HepG2 (cell line): ENCODE data around the gene ALDH1A2. TPM values are rescaled to one million over a fixed set of nuclear protein-coding genes. Genes with fewer than 3 reads are reported as not detected.

ENCODE experiments used
- ATAC-seq: fragments of 200-7000 bp; cut with Tn5 transposase; 3 replicates; pipeline ENCODE4 v1.9.1; 2020; ENCODE audit warnings: mild to moderate bottlenecking, moderate library complexity
- BruUV-seq: library from RNA; stranded (reverse); fragments of 400-500 nt; replicated peaks from 2 replicates; lab custom pipeline; 2021; lab: Mats Ljungman, UMichigan
- CTCF ChIA-PET: fragments of 300-600 bp; formaldehyde crosslinking; extraction: SDS; loops from one replicate; lab custom pipeline; 2021; ENCODE audit warnings: low total read pairs, inconsistent platforms, low intra/inter-chr PET ratio; lab: Yijun Ruan, JAX
- POLR2A ChIA-PET: fragments of 350-600 bp; sonication (Branson Sonifier 250); formaldehyde crosslinking; loops from one replicate; lab custom pipeline; 2020; ENCODE audit warnings: antibody characterized with exemption, inconsistent platforms; lab: Yijun Ruan, JAX
- DNase-seq: peaks from one replicate; pipeline ENCODE4 v3.0.0-alpha.2; 2015; ENCODE audit warnings: low spot score
- FAIRE-seq: peaks from 3 replicates; lab custom pipeline; 2011; peaks lifted over from hg19 to GRCh38; lab: Jason Lieb, UNC
- H2AFZ ChIP-seq: one replicate; pipeline ENCODE4 v1.6.1; 2011; ENCODE audit warnings: low read length, inconsistent platforms
- H3K27ac ChIP-seq: fragments of 300-600 bp; 3 replicates; pipeline ENCODE4 v1.8.0; 2011; ENCODE audit warnings: mixed run types, mild to moderate bottlenecking, mixed read lengths, low read length, inconsistent platforms; ENCODE audit not compliant: insufficient read depth; ENCODE audit errors: extremely low read length
- H3K27me3 ChIP-seq, 2 experiments: fragments of 200-600 bp in 1 of 2; 2 replicates in 1 of 2; 3 replicates in 1 of 2; pipeline versions ENCODE4 v1.6.0 to v1.8.0; 2011; ENCODE audit warnings: low read length in 2 of 2, mild to moderate bottlenecking in 2 of 2, moderate library complexity in 2 of 2, inconsistent platforms in 1 of 2; ENCODE audit not compliant: insufficient read depth in 2 of 2, control insufficient read depth in 1 of 2
- H3K36me3 ChIP-seq, 2 experiments: fragments of 200-600 bp in 1 of 2; replicated peaks in 1 of 2; 2 replicates in 1 of 2; 3 replicates in 1 of 2; pipeline versions ENCODE4 v1.5.1 to v1.8.0; 2011; ENCODE audit warnings: low read length in 2 of 2, inconsistent platforms in 1 of 2; ENCODE audit not compliant: insufficient read depth in 2 of 2, control insufficient read depth in 1 of 2
- H3K4me1 ChIP-seq: 2 replicates; pipeline ENCODE4 v1.5.1; 2012; ENCODE audit warnings: low read length, inconsistent platforms; ENCODE audit not compliant: insufficient read depth
- H3K4me2 ChIP-seq: 2 replicates; pipeline ENCODE4 v1.6.0; 2011; ENCODE audit warnings: low read depth, low read length, inconsistent platforms
- H3K4me3 ChIP-seq, 3 experiments: fragments of 200-600 bp in 1 of 3; sonication (generic), shearing (Covaris generic) in 1 of 3; replicated peaks in 1 of 3; 2 replicates each; pipeline ENCODE4 v1.5.1; 2011 to 2016; ENCODE audit warnings: low read length in 3 of 3, inconsistent platforms in 2 of 3, low read depth in 2 of 3, mild to moderate bottlenecking in 2 of 3, control low read depth in 1 of 3, mixed read lengths in 1 of 3; ENCODE audit not compliant: insufficient read depth in 1 of 3
- H3K79me2 ChIP-seq: one replicate; pipeline ENCODE4 v1.6.1; 2011; ENCODE audit warnings: low read length, inconsistent platforms; ENCODE audit not compliant: insufficient read depth
- H3K9ac ChIP-seq: 2 replicates; pipeline ENCODE4 v1.6.0; 2011; ENCODE audit warnings: mild to moderate bottlenecking, low read depth, low read length, inconsistent platforms; ENCODE audit not compliant: insufficient read depth
- H3K9me3 ChIP-seq: 2 replicates; pipeline ENCODE4 v1.5.1; 2012; ENCODE audit warnings: mild to moderate bottlenecking, low read length
- H4K20me1 ChIP-seq: 2 replicates; pipeline ENCODE4 v1.6.0; 2011; ENCODE audit warnings: inconsistent platforms, mild to moderate bottlenecking, low read length, moderate library complexity; ENCODE audit not compliant: insufficient read depth
- CCAR2 ChIP-seq: fragments of 200-400 bp; formaldehyde crosslinking; optimal IDR thresholded peaks from 2 replicates; pipeline ENCODE3; 2018; ENCODE audit warnings: low read depth, mild to moderate bottlenecking, low read length, moderate library complexity
- GPN1 ChIP-seq: sonication (generic); formaldehyde crosslinking; IDR thresholded peaks from 2 replicates; pipeline ENCODE4 v1.5.1; 2020; ENCODE audit warnings: missing genetic modification reagents, borderline replicate concordance
- KDM1A ChIP-seq: IDR thresholded peaks from 2 replicates; pipeline ENCODE4 v1.6.1; 2016; ENCODE audit warnings: missing compliant biosample characterization
- POLR2A ChIP-seq, 2 experiments: IDR thresholded peaks; 2 replicates each; pipeline ENCODE4 v1.6.1; 2011; ENCODE audit warnings: low read depth in 2 of 2, low read length in 2 of 2, mild to moderate bottlenecking in 1 of 2, moderate library complexity in 1 of 2; ENCODE audit not compliant: insufficient read depth in 1 of 2
- ZFP36 ChIP-seq: fragments of 150-350 bp; IDR thresholded peaks from 2 replicates; pipeline ENCODE4 v1.6.1; 2018; ENCODE audit warnings: borderline replicate concordance, low read length, low read depth; ENCODE audit not compliant: partially characterized antibody
- ZNF124 ChIP-seq: sonication (generic); formaldehyde crosslinking; IDR thresholded peaks from 2 replicates; pipeline ENCODE4 v1.4.0; 2020; ENCODE audit warnings: missing genetic modification reagents
- ZNF660 ChIP-seq: sonication (generic); formaldehyde crosslinking; IDR thresholded peaks from 2 replicates; pipeline ENCODE4 v1.5.1; 2020; ENCODE audit warnings: mild to moderate bottlenecking, low read depth, missing genetic modification reagents, borderline replicate concordance
- ZSCAN31 ChIP-seq: sonication (generic); formaldehyde crosslinking; IDR thresholded peaks from 2 replicates; pipeline ENCODE4 v1.5.0; 2020; ENCODE audit warnings: low read depth, mild to moderate bottlenecking, missing genetic modification reagents
- WGBS: methylation state at CpG from one replicate; pipeline ENCODE4 v1.1.6; 2017; ENCODE audit warnings: low lambda C conversion rate; 5-methylcytosine and 5-hydroxymethylcytosine counted together
- in situ Hi-C: cut with HindIII; loops from 2 replicates; pipeline ENCODE4 v1.10.0; 2017; ENCODE audit warnings: low pct_unique_long_range_greater_than_20kb; ENCODE audit not compliant: extremely low pct_ligation_motif_present
- intact Hi-C: fragments of 100-400 bp; cut with micrococcal nuclease; formaldehyde crosslinking; loops from one replicate; pipeline ENCODE4 v1.10.0; 2022; ENCODE audit not compliant: unreplicated experiment
- polyA plus RNA-seq, 8 experiments: library from polyadenylated mRNA; depleted of rRNA in 3 of 8; stranded (reverse) in 7 of 8; unstranded in 1 of 8; fragments of >200 nt; fragmentation: Illumina TruSeq in 4 of 8; extraction: Trizol in 4 of 8; gene quantifications; 2 replicates each; pipeline versions ENCODE4 v1.2.1 to v1.2.3, GENCODE V29; 2011 to 2016; ENCODE audit warnings: low read depth in 4 of 8, missing spikeins in 1 of 8, mixed read lengths in 1 of 8; ENCODE audit not compliant: insufficient read depth in 1 of 8
- total RNA-seq, 5 experiments: library from RNA; depleted of rRNA; stranded (reverse); fragments of >200 nt; fragmentation: Illumina TruSeq; extraction: Trizol; gene quantifications; 2 replicates each; pipeline ENCODE4 v1.2.3, GENCODE V29; 2016; ENCODE audit warnings: low read depth in 1 of 5
- TF ChIP-seq, protein P1 (sequence below): sonication (generic); formaldehyde crosslinking; conservative IDR thresholded peaks from 2 replicates; pipeline ENCODE4 v1.8.1; 2023; ENCODE audit warnings: missing genetic modification reagents
- TF ChIP-seq, protein P2 (sequence below): sonication (generic); formaldehyde crosslinking; IDR thresholded peaks from 2 replicates; pipeline ENCODE4 v1.4.0; 2020; ENCODE audit warnings: missing genetic modification reagents, mild to moderate bottlenecking, borderline replicate concordance

The ALDH1A2 gene
- total and polyA plus RNA-seq, 2 of the 13 experiments (the other 11 are each of a cell fraction or from before 2014, with no cell fraction given) = 0.64 to 0.90 TPM

DNA sequence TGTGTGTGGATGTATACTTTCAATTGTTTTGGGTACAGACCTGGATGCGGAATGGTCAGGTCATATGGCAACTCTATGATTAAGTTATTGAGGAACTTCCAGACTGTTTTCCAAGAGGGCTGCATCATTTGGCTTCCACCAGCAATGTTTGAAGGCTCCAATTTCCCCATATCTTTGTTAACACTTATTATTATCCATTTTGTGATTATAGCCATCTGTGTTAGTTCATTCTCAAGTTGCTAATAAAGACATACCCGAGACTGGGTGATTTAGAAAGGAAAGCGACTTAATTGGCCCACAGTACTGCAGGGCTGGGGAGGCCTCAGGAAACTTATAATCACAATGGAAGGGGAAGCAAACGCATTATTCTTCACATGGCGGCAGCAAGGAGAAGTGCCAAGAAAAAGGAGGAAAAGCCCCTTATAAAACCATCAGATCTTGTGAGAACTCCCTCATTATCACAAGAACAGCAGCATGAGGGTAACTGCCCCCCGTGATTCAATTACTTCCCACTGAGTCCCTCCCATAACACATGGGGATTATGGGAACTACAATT, 31.1 kb upstream of the ALDH1A2 start:
- Histone ChIP-seq H3K4me1 (peaks cover 8% of the 10 kb centered on the region; the same call in 1 of the 2 replicates), H3K27ac (no peak overlapping the region), H3K27me3 (no peaks in the 10 kb centered on the region), H3K4me2 (no peak overlapping the region), H2AFZ (no peak overlapping the region), H3K4me3 (no peak overlapping the region), H3K9me3 (no peaks in the 10 kb centered on the region), H3K9ac (no peak overlapping the region), H3K36me3 (no peaks in the 10 kb centered on the region), H3K79me2 (no peaks in the 10 kb centered on the region), H4K20me1 (no peaks in the 10 kb centered on the region)
- 46% methylated on average over 6 of the region's 6 CpGs for WGBS
- BruUV-seq = no TSS peak
- FAIRE-seq (no peak), DNase-seq (no peak), ATAC-seq (no peak)
- in situ Hi-C loops (no loop called here), intact Hi-C loops (no loop called here)
- CTCF ChIA-PET = no interaction called here
- TF ChIP-seq ZSCAN31 (CRISPR knock-in tag) (no peak), ZFP36 (no peak), ZNF124 (CRISPR knock-in tag) (no peak), KDM1A (no peak), CCAR2 (no peak), ZNF660 (CRISPR knock-in tag) (no peak), POLR2A (IDR thresholded peaks at IDR 0.05; ENCODE audit: insufficient read depth in 1 of 2, low read depth in 2 of 2, low read length in 2 of 2) (no peak), GPN1 (CRISPR knock-in tag) (no peak)
- TF ChIP-seq, protein P1, sequence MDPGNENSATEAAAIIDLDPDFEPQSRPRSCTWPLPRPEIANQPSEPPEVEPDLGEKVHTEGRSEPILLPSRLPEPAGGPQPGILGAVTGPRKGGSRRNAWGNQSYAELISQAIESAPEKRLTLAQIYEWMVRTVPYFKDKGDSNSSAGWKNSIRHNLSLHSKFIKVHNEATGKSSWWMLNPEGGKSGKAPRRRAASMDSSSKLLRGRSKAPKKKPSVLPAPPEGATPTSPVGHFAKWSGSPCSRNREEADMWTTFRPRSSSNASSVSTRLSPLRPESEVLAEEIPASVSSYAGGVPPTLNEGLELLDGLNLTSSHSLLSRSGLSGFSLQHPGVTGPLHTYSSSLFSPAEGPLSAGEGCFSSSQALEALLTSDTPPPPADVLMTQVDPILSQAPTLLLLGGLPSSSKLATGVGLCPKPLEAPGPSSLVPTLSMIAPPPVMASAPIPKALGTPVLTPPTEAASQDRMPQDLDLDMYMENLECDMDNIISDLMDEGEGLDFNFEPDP (CRISPR knock-in tag) = no peak
- TF ChIP-seq, protein P2, sequence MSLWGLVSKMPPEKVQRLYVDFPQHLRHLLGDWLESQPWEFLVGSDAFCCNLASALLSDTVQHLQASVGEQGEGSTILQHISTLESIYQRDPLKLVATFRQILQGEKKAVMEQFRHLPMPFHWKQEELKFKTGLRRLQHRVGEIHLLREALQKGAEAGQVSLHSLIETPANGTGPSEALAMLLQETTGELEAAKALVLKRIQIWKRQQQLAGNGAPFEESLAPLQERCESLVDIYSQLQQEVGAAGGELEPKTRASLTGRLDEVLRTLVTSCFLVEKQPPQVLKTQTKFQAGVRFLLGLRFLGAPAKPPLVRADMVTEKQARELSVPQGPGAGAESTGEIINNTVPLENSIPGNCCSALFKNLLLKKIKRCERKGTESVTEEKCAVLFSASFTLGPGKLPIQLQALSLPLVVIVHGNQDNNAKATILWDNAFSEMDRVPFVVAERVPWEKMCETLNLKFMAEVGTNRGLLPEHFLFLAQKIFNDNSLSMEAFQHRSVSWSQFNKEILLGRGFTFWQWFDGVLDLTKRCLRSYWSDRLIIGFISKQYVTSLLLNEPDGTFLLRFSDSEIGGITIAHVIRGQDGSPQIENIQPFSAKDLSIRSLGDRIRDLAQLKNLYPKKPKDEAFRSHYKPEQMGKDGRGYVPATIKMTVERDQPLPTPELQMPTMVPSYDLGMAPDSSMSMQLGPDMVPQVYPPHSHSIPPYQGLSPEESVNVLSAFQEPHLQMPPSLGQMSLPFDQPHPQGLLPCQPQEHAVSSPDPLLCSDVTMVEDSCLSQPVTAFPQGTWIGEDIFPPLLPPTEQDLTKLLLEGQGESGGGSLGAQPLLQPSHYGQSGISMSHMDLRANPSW (CRISPR knock-in tag) = no peak
- POLR2A ChIA-PET = no interaction called here
